HepG2 (cell line): ENCODE data around the gene TTC6. TPM values are rescaled to one million over a fixed set of nuclear protein-coding genes. Genes with fewer than 3 reads are reported as not detected.

Source experiments
- ARHGAP35 ChIP-seq: sonication (generic); formaldehyde crosslinking; IDR thresholded peaks from 2 replicates; pipeline ENCODE4 v1.9.0; 2022; ENCODE audit warnings: mild to moderate bottlenecking, inconsistent platforms, moderate library complexity, missing genetic modification reagents, borderline replicate concordance
- BATF2 ChIP-seq: sonication (generic); formaldehyde crosslinking; IDR thresholded peaks from 2 replicates; pipeline ENCODE4 v1.8.0; 2022; ENCODE audit warnings: mild to moderate bottlenecking, missing genetic modification reagents, moderate library complexity
- FOXA1 ChIP-seq, 2 experiments: fragments of 450-650 bp in 1 of 2; sonication (generic) in 1 of 2; formaldehyde crosslinking in 1 of 2; IDR thresholded peaks; 2 replicates each; pipeline versions ENCODE4 v1.4.0 to v1.6.1; 2016 to 2020; ENCODE audit warnings: missing genetic modification reagents in 1 of 2
- FOXM1 ChIP-seq: sonication (generic); formaldehyde crosslinking; IDR thresholded peaks from 2 replicates; pipeline ENCODE4 v1.5.0; 2020; ENCODE audit warnings: missing genetic modification reagents
- HNRNPLL ChIP-seq: fragments of 200-400 bp; formaldehyde crosslinking; IDR thresholded peaks from 2 replicates; pipeline ENCODE4 v1.6.1; 2017; ENCODE audit warnings: mild to moderate bottlenecking, low read depth, low read length; ENCODE audit not compliant: poor library complexity, severe bottlenecking
- MEIS1 ChIP-seq: sonication (generic); formaldehyde crosslinking; IDR thresholded peaks from 2 replicates; pipeline ENCODE4 v1.9.0; 2021; ENCODE audit warnings: mild to moderate bottlenecking, missing genetic modification reagents, moderate library complexity, borderline replicate concordance
- MTA3 ChIP-seq: sonication (generic); formaldehyde crosslinking; IDR thresholded peaks from 2 replicates; pipeline ENCODE4 v1.4.0; 2020; ENCODE audit warnings: missing genetic modification reagents
- PATZ1 ChIP-seq: sonication (generic); formaldehyde crosslinking; IDR thresholded peaks from 2 replicates; pipeline ENCODE4 v1.4.0; 2020; ENCODE audit warnings: missing genetic modification reagents
- PBX3 ChIP-seq: sonication (generic); formaldehyde crosslinking; IDR thresholded peaks from 2 replicates; pipeline ENCODE4 v1.8.1; 2023; ENCODE audit warnings: missing genetic modification reagents, inconsistent platforms, borderline replicate concordance
- PCBP2 ChIP-seq: fragments of 200-400 bp; formaldehyde crosslinking; optimal IDR thresholded peaks from 2 replicates; pipeline ENCODE3; 2018; ENCODE audit warnings: low read length, low read depth; ENCODE audit not compliant: poor library complexity, severe bottlenecking
- PRPF4 ChIP-seq: fragments of 200-400 bp; formaldehyde crosslinking; IDR thresholded peaks from 2 replicates; pipeline ENCODE4 v1.6.1; 2016; ENCODE audit warnings: low read length, low read depth; ENCODE audit not compliant: poor library complexity, severe bottlenecking
- SIN3A ChIP-seq: IDR thresholded peaks from 2 replicates; pipeline ENCODE4 v1.6.1; 2011; ENCODE audit warnings: low read depth, mild to moderate bottlenecking, control low read depth, low read length, borderline replicate concordance
- SNAPC5 ChIP-seq: sonication (generic); formaldehyde crosslinking; IDR thresholded peaks from 2 replicates; pipeline ENCODE4 v1.8.1; 2023; ENCODE audit warnings: mild to moderate bottlenecking, missing genetic modification reagents, borderline replicate concordance
- THYN1 ChIP-seq: sonication (generic); formaldehyde crosslinking; IDR thresholded peaks from 2 replicates; pipeline ENCODE4 v1.8.1; 2023; ENCODE audit warnings: low read depth, mild to moderate bottlenecking, moderate library complexity, missing genetic modification reagents, borderline replicate concordance
- USF2 ChIP-seq, 2 experiments: sonication (generic) in 1 of 2; formaldehyde crosslinking in 1 of 2; IDR thresholded peaks; 2 replicates each; pipeline versions ENCODE4 v1.5.1 to v1.6.1; 2011 to 2020; ENCODE audit warnings: borderline replicate concordance in 1 of 2, low read depth in 1 of 2, low read length in 1 of 2, mild to moderate bottlenecking in 1 of 2, missing genetic modification reagents in 1 of 2, moderate library complexity in 1 of 2
- ZNF547 ChIP-seq: sonication (generic); formaldehyde crosslinking; IDR thresholded peaks from 2 replicates; pipeline ENCODE4 v1.5.1; 2020; ENCODE audit warnings: mild to moderate bottlenecking, missing genetic modification reagents
- ZNF564 ChIP-seq: sonication (generic); formaldehyde crosslinking; IDR thresholded peaks from 2 replicates; pipeline ENCODE4 v1.8.1; 2023; ENCODE audit warnings: mild to moderate bottlenecking, missing genetic modification reagents
- ZNF703 ChIP-seq: sonication (generic); formaldehyde crosslinking; IDR thresholded peaks from 2 replicates; pipeline ENCODE4 v1.5.1; 2020; ENCODE audit warnings: missing genetic modification reagents, mild to moderate bottlenecking, moderate library complexity, borderline replicate concordance
- polyA plus RNA-seq, 8 experiments: library from polyadenylated mRNA; depleted of rRNA in 3 of 8; stranded (reverse) in 7 of 8; unstranded in 1 of 8; fragments of >200 nt; fragmentation: Illumina TruSeq in 4 of 8; extraction: Trizol in 4 of 8; gene quantifications; 2 replicates each; pipeline versions ENCODE4 v1.2.1 to v1.2.3, GENCODE V29; 2011 to 2016; ENCODE audit warnings: low read depth in 4 of 8, missing spikeins in 1 of 8, mixed read lengths in 1 of 8; ENCODE audit not compliant: insufficient read depth in 1 of 8
- total RNA-seq, 5 experiments: library from RNA; depleted of rRNA; stranded (reverse); fragments of >200 nt; fragmentation: Illumina TruSeq; extraction: Trizol; gene quantifications; 2 replicates each; pipeline ENCODE4 v1.2.3, GENCODE V29; 2016; ENCODE audit warnings: low read depth in 1 of 5

Gene TTC6
- total and polyA plus RNA-seq, 2 of the 13 experiments (the other 11 are each of a cell fraction or from before 2014, with no cell fraction given), result 9.3 to 27.4 TPM

- no peak for TF ChIP-seq PBX3
- TF ChIP-seq SIN3A, result no peak
- TF ChIP-seq MEIS1 (CRISPR knock-in tag), result no peak
- no peak for TF ChIP-seq FOXM1 (CRISPR knock-in tag)
- peak; percentile 42; the same call in 1 of the 2 replicates for TF ChIP-seq ZNF564
- TF ChIP-seq FOXA1 (IDR thresholded peaks at IDR 0.05), result no peak
- peak; percentile 87 for TF ChIP-seq FOXA1 (CRISPR knock-in tag; IDR thresholded peaks at IDR 0.05)
- no peak; the same call in none of the 2 replicates for TF ChIP-seq ARHGAP35 (CRISPR knock-in tag)
- TF ChIP-seq ZNF547 (CRISPR knock-in tag), result peak; percentile 93; the same call in 1 of the 2 replicates
- TF ChIP-seq BATF2 (CRISPR knock-in tag), result no peak
- TF ChIP-seq USF2 (IDR thresholded peaks at IDR 0.05; ENCODE audit: low read depth, low read length), result no peak
- no peak; the same call in 1 of the 2 replicates for TF ChIP-seq USF2 (CRISPR knock-in tag; IDR thresholded peaks at IDR 0.05; ENCODE audit: borderline replicate concordance)
- TF ChIP-seq HNRNPLL, result no peak
- no peak for TF ChIP-seq PRPF4
- peak; percentile 85; the same call in 1 of the 2 replicates for TF ChIP-seq SNAPC5
- TF ChIP-seq THYN1, result no peak
- TF ChIP-seq PCBP2, result no peak
- TF ChIP-seq MTA3 (CRISPR knock-in tag), result no peak
- no peak for TF ChIP-seq ZNF703
- peak; percentile 98 for TF ChIP-seq PATZ1 (CRISPR knock-in tag)
Observed at GRCh38 chr14:37602605-37603453, 7.4 kb downstream of the TTC6 start (continued).
